ENCODE results near the gene ZCCHC14.
"Not testable (repeated sequence)": the region's sequence is repeated elsewhere in the genome, so short reads cannot be mapped to it uniquely, and the experiment has no call there.

The ZCCHC14 gene

DNA sequence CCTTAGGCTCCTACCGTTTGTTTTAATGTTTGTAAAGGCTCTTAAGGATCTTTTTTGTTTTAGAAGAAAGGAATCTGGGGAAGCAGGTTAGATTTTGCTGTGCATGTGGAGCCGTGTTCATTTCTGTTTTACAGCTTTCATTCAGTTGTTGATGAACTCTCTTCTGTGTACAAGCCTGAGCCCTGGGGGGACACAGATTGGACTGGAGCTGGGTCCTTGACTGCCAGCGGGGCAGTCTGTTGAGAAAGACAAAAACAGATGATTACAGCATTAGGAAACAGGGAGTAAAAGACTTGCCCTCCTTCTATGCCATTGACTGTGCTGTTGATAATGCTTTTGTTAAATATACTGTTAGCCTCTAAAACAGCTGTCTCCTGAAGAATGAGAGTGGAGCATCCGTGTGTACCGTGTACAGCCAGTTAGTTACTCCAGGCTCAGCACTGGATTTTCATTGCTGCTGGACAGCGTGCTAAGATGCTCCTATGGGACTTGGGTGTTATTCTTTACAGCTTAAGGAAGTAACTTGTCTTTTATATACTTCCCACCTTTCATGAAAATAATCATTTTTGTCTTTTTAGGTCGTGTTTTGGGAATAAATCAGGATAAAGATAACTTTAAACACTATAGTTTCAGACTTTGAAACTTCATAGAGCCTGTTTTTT, 97.5 kb downstream of the ZCCHC14 start:
- DNase-seq, result no peak

GRCh38 chr16:87393680-87394055, 99.2 kb downstream of the ZCCHC14 start:
- DNase-seq, result no peak

GRCh38 chr16:87392821-87393679, 99.8 kb downstream of the ZCCHC14 start:
- DNase-seq, result peak; percentile 80

GRCh38 chr16:87391950-87392820, 100.6 kb downstream of the ZCCHC14 start, which contains the start of gene MAP1LC3B:
TSS of gene MAP1LC3B (plus strand) at chr16:87392336. CDS start at chr16:87392428, 92 bp downstream.
- DNase-seq, result peak; percentile 99

DNA sequence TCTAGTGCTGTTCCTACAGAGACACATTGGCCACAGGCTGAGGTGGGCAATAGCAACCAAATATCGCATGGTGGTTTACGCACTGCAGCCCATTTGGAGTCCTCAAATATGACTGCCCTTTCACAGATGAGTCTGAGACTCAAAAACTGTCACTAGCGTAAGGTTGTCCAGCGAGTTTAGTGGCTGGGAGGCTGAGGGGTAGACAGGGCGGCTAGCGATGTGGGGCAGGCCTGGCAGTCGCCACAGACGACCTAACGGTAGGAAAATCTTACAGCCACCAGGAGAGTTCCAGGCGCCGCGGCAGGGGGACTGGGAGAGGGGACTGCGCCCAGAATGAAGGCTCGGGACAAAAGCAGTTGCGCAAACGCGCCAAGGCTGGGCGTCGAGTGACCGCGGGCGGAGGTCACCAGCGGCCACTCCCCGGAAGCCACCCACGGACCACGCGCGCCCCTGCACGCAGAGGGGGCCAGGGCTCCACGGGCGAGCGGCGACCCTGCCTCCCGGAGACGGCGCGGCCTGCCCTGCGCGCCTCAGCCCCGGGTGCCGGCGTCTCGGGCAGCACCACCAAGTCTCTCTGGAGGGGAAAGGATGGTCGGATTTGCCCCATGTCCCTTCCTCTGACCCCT, 101.4 kb downstream of the ZCCHC14 start:
- no peak for DNase-seq

GRCh38 chr16:87390641-87391323, 102.0 kb downstream of the ZCCHC14 start:
- DNase-seq, result no peak

DNA sequence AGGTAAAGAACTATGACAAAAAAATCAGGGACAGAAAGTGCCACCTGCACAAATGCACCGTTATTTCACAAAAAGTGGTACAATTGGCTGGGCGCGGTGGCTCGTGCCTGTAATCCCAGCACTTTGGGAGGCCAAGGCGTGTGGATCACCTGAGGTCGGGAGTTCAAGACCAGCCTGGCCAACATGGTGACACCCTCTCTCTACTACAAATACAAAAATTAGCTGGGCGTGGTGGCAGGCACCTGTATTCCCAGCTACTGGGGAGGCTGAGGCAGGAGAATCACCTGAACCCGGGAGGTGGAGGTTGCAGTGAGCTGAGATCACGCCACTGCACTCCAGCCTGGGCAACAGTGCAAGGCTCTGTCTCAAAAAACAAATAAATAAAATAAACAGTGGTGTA, 102.9 kb downstream of the ZCCHC14 start:
- DNase-seq, result not testable (repeated sequence)

GRCh38 chr16:87389245-87389644, 103.6 kb downstream of the ZCCHC14 start:
- DNase-seq, result no peak

DNA sequence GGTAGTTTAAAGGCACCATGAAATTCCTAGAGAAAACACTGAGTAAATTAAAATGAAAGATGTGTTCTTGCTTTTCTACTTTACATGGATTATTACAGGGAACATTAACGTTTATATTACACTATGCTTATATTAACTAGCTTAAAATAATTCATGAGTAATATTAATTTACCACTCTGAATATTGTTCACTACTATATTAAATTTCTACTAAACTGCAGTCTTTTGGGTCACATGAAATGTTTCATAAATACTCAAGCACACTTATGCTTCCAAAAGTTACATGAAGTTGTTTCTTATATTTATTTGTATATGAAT, 104.0 kb downstream of the ZCCHC14 start:
- DNase-seq, result no peak

- peak; percentile 95 for DNase-seq
These were observed 104.6 kb downstream of the ZCCHC14 start for GRCh38 chr16:87387942-87388817.

DNA sequence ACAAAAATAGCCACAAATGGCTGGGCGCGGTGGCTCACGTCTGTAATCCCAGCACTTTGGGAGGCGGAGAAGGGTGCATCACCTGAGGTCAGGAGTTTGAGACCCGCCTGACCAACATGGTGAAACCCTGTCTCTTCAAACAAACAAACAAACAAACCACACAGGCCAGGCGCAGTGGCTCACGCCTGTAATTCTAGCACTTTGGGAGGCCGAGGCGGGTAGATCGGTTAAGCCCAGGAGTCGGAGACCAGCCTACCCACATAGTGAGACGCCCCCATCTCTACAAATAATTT, 108.0 kb downstream of the ZCCHC14 start:
- DNase-seq, result not testable (repeated sequence)

DNA sequence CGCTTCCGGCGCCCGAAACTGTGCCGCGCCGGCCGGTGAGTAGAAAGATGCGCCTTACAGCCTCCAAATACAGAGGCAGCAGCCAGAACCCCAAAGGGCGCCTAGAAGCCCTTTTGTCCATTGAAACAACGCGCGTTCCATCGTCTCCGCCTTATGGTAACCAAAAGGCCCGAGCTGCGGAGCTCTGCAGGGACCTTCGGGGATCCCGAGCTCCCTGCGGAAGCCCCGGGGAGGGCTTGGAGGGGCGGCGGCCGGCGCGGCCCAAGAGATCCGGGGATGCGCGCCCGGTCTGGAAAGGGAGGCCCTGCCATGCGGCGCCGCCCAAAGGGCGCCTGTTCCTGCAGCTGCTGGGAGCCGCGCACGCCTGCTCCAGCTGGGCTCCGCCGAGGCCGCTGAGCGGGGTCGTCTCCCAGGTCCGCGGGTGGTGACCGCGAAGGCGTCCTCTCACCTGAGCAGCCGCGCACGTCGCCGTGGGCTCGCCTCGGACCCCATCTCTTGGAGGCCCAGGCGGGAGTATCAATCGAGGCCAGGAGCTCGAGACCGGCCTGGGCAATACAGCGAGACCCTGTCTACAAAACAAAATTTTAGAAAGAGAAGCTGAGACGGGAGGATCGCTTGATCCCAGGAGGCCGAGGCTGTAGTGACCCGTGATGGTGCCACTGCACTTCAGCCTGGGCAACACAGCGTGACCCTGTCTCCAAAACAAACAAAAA, 108.5 kb downstream of the ZCCHC14 start:
- no peak for DNase-seq

GRCh38 chr16:87383505-87384161, 109.2 kb downstream of the ZCCHC14 start, which contains the start of gene FBXO31:
TSS of gene FBXO31 (minus strand) at chr16:87383776. CDS start at chr16:87383744, 32 bp downstream.
- DNase-seq, result peak; percentile 97

- DNase-seq, result no peak
These were observed 110.6 kb downstream of the ZCCHC14 start for GRCh38 chr16:87382023-87382785.

GRCh38 chr16:87380881-87381280, 111.9 kb downstream of the ZCCHC14 start:
- DNase-seq, result no peak

DNA sequence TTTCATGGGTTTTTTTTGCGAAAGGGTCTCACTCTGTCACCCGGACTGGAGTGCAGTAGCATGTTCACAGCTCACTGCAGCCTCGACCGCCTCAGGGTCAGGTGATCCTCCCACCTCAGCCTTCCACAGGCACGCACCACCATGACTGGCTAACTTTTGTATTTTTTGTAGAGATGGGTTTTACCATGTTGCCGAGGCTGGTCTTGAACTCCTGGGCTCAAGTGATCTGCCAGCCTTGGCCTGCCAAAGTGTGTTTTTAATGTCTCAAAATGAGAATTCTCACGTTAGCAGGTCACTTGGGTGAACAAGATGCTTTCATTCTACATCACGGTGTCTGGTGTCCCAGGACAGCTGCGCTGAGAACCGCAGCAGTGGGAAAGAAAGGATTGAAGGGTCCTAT, 112.4 kb downstream of the ZCCHC14 start:
- no peak for DNase-seq

GRCh38 chr16:87379312-87379752, 113.5 kb downstream of the ZCCHC14 start:
- peak; percentile 12 for DNase-seq

DNA sequence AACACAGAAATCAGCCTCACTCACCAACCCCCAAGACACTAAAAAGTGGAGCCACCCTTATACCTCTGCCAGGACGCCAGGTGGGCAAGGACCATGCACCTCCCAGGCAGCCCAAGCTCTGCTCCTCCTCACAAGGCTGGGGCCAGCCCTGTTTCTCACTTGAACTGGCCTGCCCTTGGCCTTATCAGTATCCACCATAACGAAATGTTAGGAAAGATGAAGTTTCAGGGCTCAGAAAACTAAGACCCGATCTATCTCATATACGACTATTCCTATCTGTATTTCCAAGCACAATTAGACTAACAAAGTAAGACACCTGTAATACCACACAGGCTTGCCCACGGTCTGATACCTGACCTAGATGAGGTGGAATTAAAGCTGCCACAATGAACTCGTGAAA, 116.2 kb downstream of the ZCCHC14 start:
- DNase-seq, result no peak
